PC-3 (cell line): ENCODE data around the gene YWHAH. TPM values are rescaled to one million over a fixed set of nuclear protein-coding genes. Genes with fewer than 3 reads are reported as not detected.

Experiments used
- ATAC-seq: fragments of 200-7000 bp; cut with Tn5 transposase; 2 replicates; pipeline ENCODE4 v1.9.1; 2020; ENCODE audit warnings: mild to moderate bottlenecking, moderate library complexity
- BruUV-seq: library from RNA; stranded (reverse); fragments of 400-500 nt; replicated peaks from 2 replicates; lab custom pipeline; 2021; lab: Mats Ljungman, UMichigan
- CTCF ChIA-PET: fragments of 300-600 bp; sonication (Branson Sonifier 250); formaldehyde crosslinking; loops from one replicate; lab custom pipeline; 2022; ENCODE audit warnings: antibody characterized with exemption; lab: Charles Lee
- POLR2A ChIA-PET: fragments of 300-600 bp; sonication (Branson Sonifier 250); formaldehyde crosslinking; loops from one replicate; lab custom pipeline; 2022; ENCODE audit warnings: antibody characterized with exemption; ENCODE audit not compliant: unreplicated experiment; lab: Charles Lee
- DNase-seq: peaks from one replicate; pipeline ENCODE4 v3.0.0-alpha.2; 2015
- H2AFZ ChIP-seq: fragments of 300-600 bp; sonication (generic); 2 replicates; pipeline ENCODE4 v1.6.0; 2016; ENCODE audit warnings: antibody characterized with exemption, low read length
- H3F3A ChIP-seq: fragments of 300-600 bp; sonication (generic); one replicate; pipeline ENCODE4 v1.6.0; 2017; ENCODE audit warnings: antibody characterized with exemption, low read length, control low read depth, mild to moderate bottlenecking; ENCODE audit not compliant: unreplicated experiment
- H3K27ac ChIP-seq: fragments of 300-600 bp; sonication (generic); 2 replicates; pipeline ENCODE4 v1.5.1; 2016; ENCODE audit warnings: mild to moderate bottlenecking, low read length
- H3K27me3 ChIP-seq: fragments of 300-600 bp; sonication (generic); 2 replicates; pipeline ENCODE4 v1.6.1; 2016; ENCODE audit warnings: low read length, mixed read lengths
- H3K36me3 ChIP-seq: fragments of 300-600 bp; sonication (generic); 2 replicates; pipeline ENCODE4 v1.6.1; 2016; ENCODE audit warnings: low read depth, mixed run types, low read length, mixed read lengths
- H3K4me1 ChIP-seq: fragments of 300-600 bp; sonication (generic); 2 replicates; pipeline ENCODE4 v1.5.1; 2016; ENCODE audit warnings: low read length; ENCODE audit not compliant: insufficient read depth
- H3K4me2 ChIP-seq: fragments of 300-600 bp; sonication (generic); 2 replicates; pipeline ENCODE4 v1.6.0; 2016; ENCODE audit warnings: low read length
- H3K4me3 ChIP-seq: fragments of 300-600 bp; sonication (generic); 2 replicates; pipeline ENCODE4 v1.5.1; 2016; ENCODE audit warnings: mild to moderate bottlenecking, low read length, mixed read lengths
- H3K79me2 ChIP-seq: fragments of 300-600 bp; sonication (generic); 2 replicates; pipeline ENCODE4 v1.6.1; 2017; ENCODE audit warnings: low read length, mixed read lengths
- H3K9ac ChIP-seq: fragments of 300-600 bp; sonication (generic); 2 replicates; pipeline ENCODE4 v1.6.0; 2016; ENCODE audit warnings: mild to moderate bottlenecking, low read length
- H3K9me2 ChIP-seq: fragments of 300-600 bp; sonication (generic); replicated peaks from 2 replicates; pipeline ENCODE4 v1.6.1; 2016; ENCODE audit warnings: mixed run types, low read length, mixed read lengths
- H3K9me3 ChIP-seq: fragments of 300-600 bp; sonication (generic); 2 replicates; pipeline ENCODE4 v1.6.1; 2016; ENCODE audit warnings: low read length, mixed read lengths
- H4K20me1 ChIP-seq: fragments of 300-600 bp; sonication (generic); 2 replicates; pipeline ENCODE4 v1.6.1; 2016; ENCODE audit warnings: low read length, mixed read lengths
- CTCF ChIP-seq: fragments of 300-600 bp; sonication (generic); conservative IDR thresholded peaks from 2 replicates; pipeline ENCODE4 v1.5.1; 2017; ENCODE audit warnings: antibody characterized with exemption, low read depth, mild to moderate bottlenecking, low read length
- EZH2 ChIP-seq: fragments of 300-600 bp; sonication (generic); IDR thresholded peaks from one replicate; pipeline ENCODE4 v1.6.1; 2017; ENCODE audit warnings: antibody characterized with exemption, mild to moderate bottlenecking, low read length; ENCODE audit not compliant: unreplicated experiment
- EZH2phosphoT487 ChIP-seq: fragments of 300-600 bp; sonication (generic); IDR thresholded peaks from 2 replicates; pipeline ENCODE4 v1.6.1; 2018; ENCODE audit warnings: mild to moderate bottlenecking, antibody characterized with exemption, low read length, borderline replicate concordance
- intact Hi-C: fragments of 100-400 bp; cut with micrococcal nuclease; formaldehyde crosslinking; loops from 2 replicates; pipeline ENCODE4 v1.9.0; 2023
- total RNA-seq: library from RNA; depleted of rRNA; stranded (reverse); fragments of >200 nt; gene quantifications from 2 replicates; pipeline ENCODE4 v1.2.3, GENCODE V29; 2014

The YWHAH gene
- total RNA-seq, 1 experiment from 2014 or later = 75.0 TPM

- H3F3A ChIP-seq = no peaks in the 10 kb centered on the region
- no peak overlapping the region for H2AFZ ChIP-seq
- H3K36me3 ChIP-seq = peaks cover 25% of the 10 kb centered on the region; the same call in 1 of the 2 replicates
- ChIA-PET POLR2A (no interaction called here), CTCF (no interaction called here)
- BruUV-seq = no TSS peak
- no peak overlapping the region for H3K4me2 ChIP-seq
- peaks cover 31% of the 10 kb centered on the region for H3K79me2 ChIP-seq
- no peaks in the 10 kb centered on the region for H3K27me3 ChIP-seq
- DNase-seq (no peak), ATAC-seq (no peak)
- H3K9ac ChIP-seq = no peak overlapping the region
- H4K20me1 ChIP-seq = peaks cover 31% of the 10 kb centered on the region
- no peaks in the 10 kb centered on the region for H3K9me3 ChIP-seq
- H3K4me3 ChIP-seq = no peak overlapping the region
- intact Hi-C loops = no loop called here
- TF ChIP-seq CTCF = no peak
- TF ChIP-seq EZH2 = no peak
- H3K4me1 ChIP-seq = no peaks in the 10 kb centered on the region
- no peaks in the 10 kb centered on the region for H3K9me2 ChIP-seq
- no peak overlapping the region for H3K27ac ChIP-seq
Measured at GRCh38 chr22:31957970-31958594, 13.7 kb downstream of the YWHAH start.

GRCh38 chr22:31958625-31959239, 14.4 kb downstream of the YWHAH start:
- ATAC-seq = no peak
- H3K36me3 ChIP-seq = peaks cover 25% of the 10 kb centered on the region; the same call in 1 of the 2 replicates
- peaks cover 24% of the 10 kb centered on the region for H3K79me2 ChIP-seq
- H3K27ac ChIP-seq = no peak overlapping the region
- no peaks in the 10 kb centered on the region for H3K27me3 ChIP-seq
- intact Hi-C loops = no loop called here
- H3K9me3 ChIP-seq = no peaks in the 10 kb centered on the region
- no peak overlapping the region for H3K9ac ChIP-seq
- no peaks in the 10 kb centered on the region for H3K4me1 ChIP-seq
- no peak for DNase-seq
- no peak overlapping the region for H3K4me2 ChIP-seq
- ChIA-PET POLR2A (no interaction called here), CTCF (no interaction called here)
- TF ChIP-seq EZH2 = no peak
- TF ChIP-seq CTCF = no peak
- no peak for TF ChIP-seq EZH2phosphoT487
- peaks cover 25% of the 10 kb centered on the region for H4K20me1 ChIP-seq
- BruUV-seq = no TSS peak
- no peak overlapping the region for H2AFZ ChIP-seq
- no peaks in the 10 kb centered on the region for H3K9me2 ChIP-seq
- no peaks in the 10 kb centered on the region for H3F3A ChIP-seq
- no peak overlapping the region for H3K4me3 ChIP-seq

GRCh38 chr22:31960767-31961166, 16.4 kb downstream of the YWHAH start:
- no peaks in the 10 kb centered on the region for H3K4me1 ChIP-seq
- ATAC-seq = no peak

More at GRCh38 chr22:31960767-31961166, 16.4 kb downstream of the YWHAH start:
- Histone ChIP-seq H3K9me2 (no peaks in the 10 kb centered on the region), H3K4me3 (no peak overlapping the region), H3K9ac (no peak overlapping the region), H3K27ac (no peak overlapping the region), H4K20me1 (0 out of 2 replicates have a peak, but pooled peaks cover 9% of the 10 kb centered on the region), H3K9me3 (no peaks in the 10 kb centered on the region), H3K36me3 (peaks cover 20% of the 10 kb centered on the region; the same call in 1 of the 2 replicates), H3K4me2 (no peak overlapping the region), H3K79me2 (peaks cover 5% of the 10 kb centered on the region), H2AFZ (no peak overlapping the region), H3K27me3 (no peaks in the 10 kb centered on the region), H3F3A (no peaks in the 10 kb centered on the region)
- no peak for DNase-seq
- intact Hi-C loops = no loop called here
- no TSS peak for BruUV-seq
- TF ChIP-seq CTCF (no peak), EZH2 (no peak), EZH2phosphoT487 (no peak)
- ChIA-PET POLR2A (interaction anchor here (0.6 kb wide), 1 partner anchor 10 kb away, joined by 12 read pairs; no protein-coding TSS in a partner anchor), CTCF (no interaction called here)
